HCT116 (cell line): ENCODE data around the gene DLEC1. TPM values are rescaled to one million over a fixed set of nuclear protein-coding genes. Genes with fewer than 3 reads are reported as not detected.

ENCODE experiments used
- ATAC-seq: fragments of 200-7000 bp; cut with Tn5 transposase; 2 replicates; pipeline ENCODE4 v1.9.1; 2020; ENCODE audit warnings: mild to moderate bottlenecking, moderate library complexity
- BruUV-seq: library from RNA; stranded (reverse); fragments of 400-500 nt; replicated peaks from 2 replicates; lab custom pipeline; 2021; lab: Mats Ljungman, UMichigan
- CTCF ChIA-PET: fragments of 300-600 bp; sonication (Branson Sonifier 250); formaldehyde crosslinking; loops from one replicate; lab custom pipeline; 2021; ENCODE audit warnings: antibody characterized with exemption; lab: Charles Lee
- POLR2A ChIA-PET: fragments of 300-600, 350-600 bp; sonication (Branson Sonifier 250); formaldehyde crosslinking; loops from one replicate; lab custom pipeline; 2021; ENCODE audit warnings: antibody characterized with exemption; lab: Charles Lee
- RAD21 ChIA-PET, 2 experiments: fragments of 300-600 bp; sonication (Branson Sonifier 250); formaldehyde crosslinking; loops; one replicate each; lab custom pipeline; 2023; ENCODE audit warnings: low total read pairs in 2 of 2; ENCODE audit not compliant: uncharacterized antibody in 2 of 2, unreplicated experiment in 2 of 2, low non-redundant PET in 1 of 2; lab: Charles Lee
- DNase-seq: peaks from one replicate; pipeline ENCODE4 v3.0.0-alpha.2; 2010; ENCODE audit warnings: low read depth, low spot score
- H2AFZ ChIP-seq: fragments of 200-600 bp; shearing (Covaris generic), sonication (generic); 2 replicates; pipeline ENCODE4 v1.6.1; 2017; ENCODE audit warnings: low read depth, mixed run types, mixed read lengths, antibody characterized with exemption, low read length; ENCODE audit not compliant: poor library complexity, severe bottlenecking
- H3K27ac ChIP-seq: 2 replicates; pipeline ENCODE4 v1.5.1; 2012; ENCODE audit warnings: low read depth, low read length
- H3K27me3 ChIP-seq: fragments of 200-600 bp; sonication (generic); 2 replicates; pipeline ENCODE4 v1.6.1; 2016; ENCODE audit warnings: mixed run types, low read length, mixed read lengths; ENCODE audit not compliant: insufficient read depth
- H3K36me3 ChIP-seq, 2 experiments: fragments of 200-500 bp in 1 of 2; fragments of 200-600 bp in 1 of 2; sonication (Bioruptor generic) in 1 of 2; sonication (generic) in 1 of 2; 2 replicates each; pipeline versions ENCODE4 v1.5.1 to v1.6.1; 2014 to 2016; ENCODE audit warnings: low read length in 2 of 2, inconsistent platforms in 1 of 2, mixed read lengths in 1 of 2, mixed run types in 1 of 2; ENCODE audit not compliant: insufficient read depth in 2 of 2, control insufficient read depth in 1 of 2
- H3K4me1 ChIP-seq, 2 experiments: fragments of 200-600 bp in 1 of 2; sonication (generic) in 1 of 2; 2 replicates each; pipeline versions ENCODE4 v1.5.1 to v1.6.1; 2012 to 2017; ENCODE audit warnings: low read length in 2 of 2, inconsistent platforms in 1 of 2, mild to moderate bottlenecking in 1 of 2, mixed read lengths in 1 of 2, mixed run types in 1 of 2, moderate library complexity in 1 of 2; ENCODE audit not compliant: insufficient read depth in 2 of 2, control insufficient read depth in 1 of 2
- H3K4me2 ChIP-seq: fragments of 200-600 bp; sonication (generic); 2 replicates; pipeline ENCODE4 v1.6.1; 2017; ENCODE audit warnings: mixed run types, low read length, mixed read lengths
- H3K4me3 ChIP-seq, 2 experiments: fragments of 200-600 bp in 1 of 2; sonication (generic) in 1 of 2; replicated peaks in 1 of 2; 2 replicates each; pipeline ENCODE4 v1.5.1; 2011 to 2016; ENCODE audit warnings: low read length in 2 of 2, control low read depth in 1 of 2, low read depth in 1 of 2, mild to moderate bottlenecking in 1 of 2, mixed read lengths in 1 of 2, mixed run types in 1 of 2
- H3K79me2 ChIP-seq: fragments of 200-600 bp; sonication (generic); 2 replicates; pipeline ENCODE4 v1.6.1; 2017; ENCODE audit warnings: mild to moderate bottlenecking, mixed run types, low read length, moderate library complexity, mixed read lengths; ENCODE audit not compliant: insufficient read depth
- H3K9ac ChIP-seq: fragments of 200-600 bp; sonication (generic); 2 replicates; pipeline ENCODE4 v1.6.1; 2016; ENCODE audit warnings: low read length, mixed read lengths
- H3K9me2 ChIP-seq: fragments of 200-600 bp; sonication (generic), shearing (Covaris generic); 2 replicates; pipeline ENCODE4 v1.6.1; 2017; ENCODE audit warnings: mixed run types, mild to moderate bottlenecking, moderate library complexity; ENCODE audit not compliant: insufficient read depth
- H3K9me3 ChIP-seq, 2 experiments: fragments of 200-500 bp in 1 of 2; fragments of 200-600 bp in 1 of 2; sonication (Bioruptor generic) in 1 of 2; sonication (generic) in 1 of 2; 2 replicates each; pipeline ENCODE4 v1.6.1; 2014 to 2017; ENCODE audit warnings: low read length in 2 of 2, mixed read lengths in 2 of 2, inconsistent platforms in 1 of 2, low read depth in 1 of 2, mild to moderate bottlenecking in 1 of 2, mixed run types in 1 of 2, moderate library complexity in 1 of 2; ENCODE audit not compliant: control insufficient read depth in 1 of 2, insufficient read depth in 1 of 2
- H4K20me1 ChIP-seq: fragments of 200-600 bp; sonication (generic), shearing (Covaris generic); 2 replicates; pipeline ENCODE4 v1.6.1; 2017; ENCODE audit warnings: mixed run types, mild to moderate bottlenecking, moderate library complexity; ENCODE audit not compliant: insufficient read depth
- CBX3 ChIP-seq: IDR thresholded peaks from 2 replicates; pipeline ENCODE4 v1.6.1; 2012; ENCODE audit warnings: low read depth
- CTCF ChIP-seq, 3 experiments: fragments of 200-600 bp in 1 of 3; sonication (generic) in 1 of 3; IDR thresholded peaks in 2 of 3; conservative IDR thresholded peaks in 1 of 3; 2 replicates each; pipeline ENCODE4 v1.5.1; 2012 to 2017; ENCODE audit warnings: low read depth in 2 of 3, low read length in 2 of 3, antibody characterized with exemption in 1 of 3, borderline replicate concordance in 1 of 3, control low read depth in 1 of 3, mild to moderate bottlenecking in 1 of 3, mixed read lengths in 1 of 3, mixed run types in 1 of 3, moderate library complexity in 1 of 3; ENCODE audit not compliant: insufficient read depth in 1 of 3
- EZH2phosphoT487 ChIP-seq: fragments of 200-600 bp; IDR thresholded peaks from 2 replicates; pipeline ENCODE4 v1.6.1; 2018; ENCODE audit warnings: antibody characterized with exemption, borderline replicate concordance
- POLR2AphosphoS5 ChIP-seq: IDR thresholded peaks from 2 replicates; pipeline ENCODE4 v1.6.1; 2011; ENCODE audit warnings: mild to moderate bottlenecking, low read depth, low read length, moderate library complexity
- REST ChIP-seq: IDR thresholded peaks from 2 replicates; pipeline ENCODE4 v1.6.1; 2012; ENCODE audit warnings: low read depth
- SP1 ChIP-seq: IDR thresholded peaks from 2 replicates; pipeline ENCODE4 v1.6.1; 2012; ENCODE audit warnings: low read depth
- TCF7L2 ChIP-seq: IDR thresholded peaks from 2 replicates; pipeline ENCODE4 v1.7.0; 2011; ENCODE audit warnings: borderline replicate concordance, inconsistent platforms; ENCODE audit not compliant: insufficient read depth, insufficient read length; ENCODE audit errors: extremely low read depth
- ZFX ChIP-seq: fragments of 450-650 bp; IDR thresholded peaks from 2 replicates; pipeline ENCODE4 v1.6.1; 2017
- intact Hi-C: fragments of 100-400 bp; cut with micrococcal nuclease; formaldehyde crosslinking; loops from 2 replicates; pipeline ENCODE4 v1.10.0; 2022
- total RNA-seq: library from RNA; stranded (reverse); gene quantifications from one replicate; pipeline ENCODE4 v1.2.1, GENCODE V29; 2021; ENCODE audit not compliant: unreplicated experiment
- TF ChIP-seq, protein P1 (sequence below): IDR thresholded peaks from 2 replicates; pipeline ENCODE4 v1.6.1; 2011; ENCODE audit warnings: mild to moderate bottlenecking, low read length, moderate library complexity; ENCODE audit not compliant: insufficient replicate concordance; ENCODE audit errors: extremely low read depth

DLEC1 gene
- total RNA-seq, 1 experiment from 2014 or later = 0.61 TPM

DNA sequence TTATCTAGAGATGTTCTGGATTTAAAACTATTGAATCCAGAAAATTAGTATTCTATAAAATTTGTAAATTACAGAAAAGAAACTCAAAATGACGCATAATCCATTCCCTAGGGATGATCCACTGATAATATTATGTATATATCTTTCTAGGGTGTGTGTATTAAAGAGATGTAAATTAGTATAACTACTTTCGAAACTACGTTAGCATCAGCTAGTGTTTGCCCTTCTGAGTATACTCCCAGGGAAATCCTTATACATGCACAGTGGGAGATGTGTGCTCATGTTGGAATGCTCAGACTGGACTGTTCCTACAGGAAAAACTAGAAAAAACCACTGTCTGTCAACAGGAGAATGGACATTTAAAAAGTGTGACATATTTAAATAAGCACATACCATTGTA is 61.5 kb downstream of the DLEC1 start:
- Histone ChIP-seq H4K20me1 (no peaks in the 10 kb centered on the region; the same call in 1 of the 2 replicates), H3K27ac (no peak overlapping the region), H3K4me3 (no peak overlapping the region), H3K9me3 (peaks cover 3 to 8% of the 10 kb centered on the region in 2 experiments; a peak in 2 of 4 replicates), H3K4me1 (no peaks in the 10 kb centered on the region), H2AFZ (no peak overlapping the region), H3K79me2 (no peaks in the 10 kb centered on the region), H3K27me3 (peaks cover 5% of the 10 kb centered on the region; the same call in 1 of the 2 replicates), H3K36me3 (no peaks in the 10 kb centered on the region), H3K9me2 (no peaks in the 10 kb centered on the region), H3K4me2 (no peak overlapping the region), H3K9ac (no peak overlapping the region)
- ChIA-PET POLR2A (no interaction called here), CTCF (no interaction called here), RAD21 (no interaction called here)
- TF ChIP-seq CTCF (IDR thresholded peaks at IDR 0.05 in 2 of 3, conservative IDR thresholded peaks at IDR 0.05 in 1 of 3; ENCODE audit: borderline replicate concordance in 1 of 3, insufficient read depth in 1 of 3, low read depth in 2 of 3, low read length in 2 of 3) (no peak), ZFX (no peak), POLR2AphosphoS5 (no peak), TCF7L2 (no peak), CBX3 (no peak), EZH2phosphoT487 (no peak), REST (no peak), SP1 (no peak)
- TF ChIP-seq, protein P1, sequence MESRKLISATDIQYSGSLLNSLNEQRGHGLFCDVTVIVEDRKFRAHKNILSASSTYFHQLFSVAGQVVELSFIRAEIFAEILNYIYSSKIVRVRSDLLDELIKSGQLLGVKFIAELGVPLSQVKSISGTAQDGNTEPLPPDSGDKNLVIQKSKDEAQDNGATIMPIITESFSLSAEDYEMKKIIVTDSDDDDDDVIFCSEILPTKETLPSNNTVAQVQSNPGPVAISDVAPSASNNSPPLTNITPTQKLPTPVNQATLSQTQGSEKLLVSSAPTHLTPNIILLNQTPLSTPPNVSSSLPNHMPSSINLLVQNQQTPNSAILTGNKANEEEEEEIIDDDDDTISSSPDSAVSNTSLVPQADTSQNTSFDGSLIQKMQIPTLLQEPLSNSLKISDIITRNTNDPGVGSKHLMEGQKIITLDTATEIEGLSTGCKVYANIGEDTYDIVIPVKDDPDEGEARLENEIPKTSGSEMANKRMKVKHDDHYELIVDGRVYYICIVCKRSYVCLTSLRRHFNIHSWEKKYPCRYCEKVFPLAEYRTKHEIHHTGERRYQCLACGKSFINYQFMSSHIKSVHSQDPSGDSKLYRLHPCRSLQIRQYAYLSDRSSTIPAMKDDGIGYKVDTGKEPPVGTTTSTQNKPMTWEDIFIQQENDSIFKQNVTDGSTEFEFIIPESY = no peak
- DNase-seq = no peak
- intact Hi-C loops = no loop called here
- no peak for ATAC-seq
- BruUV-seq = no TSS peak
